ENCODE measurements around the gene CUL7. TPM values are rescaled to one million over a fixed set of nuclear protein-coding genes. Genes with fewer than 3 reads are reported as not detected.

CUL7 gene
- total and polyA plus RNA-seq, 2 of the 8 experiments (the other 6 are each of a cell fraction or from before 2014, with no cell fraction given), result 10.8 to 15.0 TPM

DNA sequence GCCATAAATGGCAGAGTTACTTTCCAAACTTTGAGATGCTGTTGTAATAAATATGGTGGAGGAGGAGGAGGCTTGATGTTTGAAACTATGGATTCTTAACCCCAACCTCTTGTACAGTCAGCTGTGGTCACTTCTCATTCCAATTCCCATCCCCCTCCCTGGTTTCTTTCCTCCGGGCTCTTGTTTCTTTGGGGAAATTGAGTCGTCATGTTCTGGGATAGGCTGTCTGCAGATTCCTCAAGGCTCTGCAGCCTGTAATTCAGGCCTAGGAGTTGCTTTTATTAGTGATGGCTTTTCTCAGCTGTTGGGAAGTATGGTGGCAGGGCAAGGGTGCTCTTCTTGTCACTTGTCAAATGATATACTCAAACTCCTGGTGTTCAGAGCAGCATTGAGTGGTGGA, 25.0 kb upstream of the CUL7 start:
- Histone ChIP-seq H3K23me2 (ENCODE audit: low read depth, low read length) (peaks cover 10% of the 10 kb centered on the region; the same call in 1 of the 2 replicates), H3K56ac (replicated peaks; ENCODE audit: insufficient read length, low read depth, low read length) (no peak overlapping the region), H2BK12ac (ENCODE audit: low read depth, low read length) (no peak overlapping the region), H3K4me1 (replicated peaks in 1 of 4; ENCODE audit: control insufficient read depth in 3 of 4, insufficient read depth in 4 of 4, low read length in 3 of 4) (peaks cover 7 to 23% (median 13%) of the 10 kb centered on the region in 4 experiments; a peak in 6 of 7 replicates), H4K8ac (ENCODE audit: extremely low read depth, insufficient read depth, low read length) (no peak overlapping the region), H2BK120ac (replicated peaks; ENCODE audit: low read depth, low read length) (no peak overlapping the region), H2BK5ac (ENCODE audit: low read depth, low read length) (no peak overlapping the region), H2AK5ac (ENCODE audit: low read depth, low read length) (no peak overlapping the region), H3K27me3 (replicated peaks in 1 of 4; ENCODE audit: control insufficient read depth in 3 of 4, extremely low read depth in 1 of 4, insufficient read depth in 3 of 4, low read length in 3 of 4) (0 out of 7 replicates have a peak, but pooled peaks cover 0 to 2% (median 0%) of the 10 kb centered on the region in 4 experiments), H3K36me3 (ENCODE audit: control insufficient read depth in 2 of 4, insufficient read depth in 4 of 4, low read length in 3 of 4) (no peaks in the 10 kb centered on the region; a peak in 1 of 8 replicates), H4K20me1 (replicated peaks in 1 of 2; ENCODE audit: control insufficient read depth in 1 of 2, insufficient read depth in 2 of 2, low read length in 2 of 2) (peaks cover 19 to 21% of the 10 kb centered on the region in 2 experiments), H4K91ac (replicated peaks; ENCODE audit: insufficient read length, low read length) (no peak overlapping the region), H3K4me3 (ENCODE audit: extremely low read depth in 1 of 4, insufficient read depth in 2 of 4, low read depth in 3 of 4, low read length in 4 of 4) (no peak overlapping the region), H3K27ac (ENCODE audit: low read depth, low read length) (no peak overlapping the region), H3K9ac (replicated peaks in 1 of 4; ENCODE audit: extremely low read depth in 1 of 4, low read depth in 3 of 4, low read length in 3 of 4) (no peak overlapping the region), H3K9me3 (ENCODE audit: insufficient read depth in 2 of 2, low read depth in 1 of 2, low read length in 1 of 2) (no peaks in the 10 kb centered on the region), H2AFZ (ENCODE audit: low read length) (no peak overlapping the region), H4K5ac (ENCODE audit: insufficient read length, low read depth, low read length) (no peak overlapping the region), H3K4me2 (ENCODE audit: insufficient read depth in 1 of 2, low read depth in 2 of 2, low read length in 2 of 2) (peak overlapping the region in 1 of 2 experiments; percentile 68; a peak in 1 of 4 replicates), H3K18ac (ENCODE audit: extremely low read depth, low read length) (no peak overlapping the region), H3K4ac (replicated peaks; ENCODE audit: insufficient read length, low read depth, low read length) (no peak overlapping the region), H2BK20ac (ENCODE audit: low read length) (no peak overlapping the region), H2BK15ac (ENCODE audit: low read length) (no peak overlapping the region), H3K79me1 (ENCODE audit: low read depth, low read length) (peaks cover 16% of the 10 kb centered on the region), H3K14ac (ENCODE audit: insufficient read length) (no peak overlapping the region), H3K79me2 (ENCODE audit: control insufficient read depth in 1 of 2, insufficient read depth in 2 of 2, low read length in 2 of 2) (peaks cover 12 to 68% of the 10 kb centered on the region in 2 experiments), H3K23ac (ENCODE audit: insufficient read length) (no peak overlapping the region)
- CTCF ChIA-PET (ENCODE audit: partially characterized antibody), result interaction anchor here (0.6 to 4.8 kb wide), 6 partner anchors 8 to 65 kb away, joined by 3 to 40 read pairs (median 3); no protein-coding TSS in a partner anchor
- POLR2A ChIA-PET (ENCODE audit: partially characterized antibody), result interaction anchor here (0.9 to 5.0 kb wide), 3 partner anchors 12 to 65 kb away, joined by 3 to 30 read pairs (median 5); partner anchors contain the start of genes KLC4 and MRPL2
- 80% methylated on average over 2 of the region's 2 CpGs; no CpG with 5 or more reads in 1 of the 2 experiments for WGBS, 2 experiments (ENCODE audit: extremely low coverage in 1 of 2, insufficient coverage in 1 of 2, insufficient read length in 1 of 2, insufficient replicate concordance in 2 of 2, low coverage in 1 of 2, low lambda C conversion rate in 2 of 2, missing lambda C conversion rate in 1 of 2)
- TF ChIP-seq CBX5 (IDR thresholded peaks at IDR 0.05; ENCODE audit: low read depth, low read length) (no peak), SP2 (IDR thresholded peaks at IDR 0.05; ENCODE audit: low read length) (no peak), NANOG (IDR thresholded peaks at IDR 0.05; ENCODE audit: insufficient read depth, low read depth, low read length, poor library complexity, severe bottlenecking) (no peak), CHD2 (IDR thresholded peaks at IDR 0.05; ENCODE audit: low read length) (no peak), JUND (IDR thresholded peaks at IDR 0.05; ENCODE audit: low read length) (no peak), JUN (IDR thresholded peaks at IDR 0.05; ENCODE audit: low read depth, low read length) (no peak), ZNF274 (IDR thresholded peaks at IDR 0.05; ENCODE audit: borderline replicate concordance, extremely low read depth, low read length) (no peak), EZH2 (IDR thresholded peaks at IDR 0.05; ENCODE audit: low read depth, low read length, severe bottlenecking) (no peak), TAF1 (IDR thresholded peaks at IDR 0.05; ENCODE audit: low read depth, low read length) (no peak), GABPA (IDR thresholded peaks at IDR 0.05; ENCODE audit: borderline replicate concordance, insufficient read depth, low read length) (no peak), SRF (IDR thresholded peaks at IDR 0.05; ENCODE audit: low read depth, low read length) (no peak)
- no peak for DNase-seq (ENCODE audit: low read depth in 1 of 2, low spot score in 2 of 2)
- no peak for FAIRE-seq
